Measurements from ENCODE around the gene APEX1. TPM values are rescaled to one million over a fixed set of nuclear protein-coding genes. Genes with fewer than 3 reads are reported as not detected.
A peak's percentile ranks its signal among the peaks of the same experiment; 100 is the strongest.

APEX1 gene
- total RNA-seq, 1 experiment from 2014 or later = 340 TPM

- no peaks in the 10 kb centered on the region for H4K20me1 ChIP-seq (ENCODE audit: control insufficient read depth, insufficient read depth, insufficient read length)
- H3K9me3 Mint-ChIP-seq = no peaks in the 10 kb centered on the region
- no peak within 1 kb of the TSS for H2BK5ac ChIP-seq (ENCODE audit: insufficient read length, low read length)
- H3K9ac ChIP-seq (ENCODE audit: extremely low read depth, insufficient read length, low read length) = peak within 1 kb of the TSS; percentile 65
- DNase-seq = peak; percentile 85
- no peaks in the 10 kb centered on the region for H3K4me1 ChIP-seq (ENCODE audit: insufficient read depth, low read length)
- peak within 1 kb of the TSS; percentile 99 for H2AFZ ChIP-seq (ENCODE audit: low read length)
- H4K8ac ChIP-seq (replicated peaks; ENCODE audit: insufficient read length, low read depth, low read length) = no peak within 1 kb of the TSS
- no peak within 1 kb of the TSS for H2BK15ac ChIP-seq (ENCODE audit: low read depth, low read length)
- no peaks in the 10 kb centered on the region for H3K27me3 ChIP-seq (ENCODE audit: insufficient read depth, low read length)
- H4K5ac ChIP-seq (ENCODE audit: insufficient read length, low read depth, low read length) = no peak within 1 kb of the TSS
- H3K4me1 Mint-ChIP-seq = peaks cover 21% of the 10 kb centered on the region in 2 experiments
- H2BK120ac ChIP-seq (ENCODE audit: low read depth, low read length, poor library complexity, severe bottlenecking) = no peak within 1 kb of the TSS
- no peaks in the 10 kb centered on the region for H3K9me3 ChIP-seq (ENCODE audit: control insufficient read depth, low read depth, low read length)
- peaks cover 4% of the 10 kb centered on the region for H3K23me2 ChIP-seq (ENCODE audit: insufficient read length, low read depth, low read length, poor library complexity, severe bottlenecking)
- H3K27me3 Mint-ChIP-seq (ENCODE audit: low read depth) = no peaks in the 10 kb centered on the region
- no peak within 1 kb of the TSS for H3T11ph ChIP-seq (ENCODE audit: low read length)
- H3K79me2 ChIP-seq (ENCODE audit: insufficient read depth, low read length) = no peaks in the 10 kb centered on the region
- TF ChIP-seq CTCF (conservative IDR thresholded peaks at IDR 0.05) = no peak
- no CpG with 5 or more reads among the region's 43 CpGs for WGBS (ENCODE audit: extremely low coverage, insufficient read length, low lambda C conversion rate)
- H3K4ac ChIP-seq (ENCODE audit: low read depth, low read length) = no peak within 1 kb of the TSS
- H3K4me3 Mint-ChIP-seq = peak within 1 kb of the TSS; percentile 78 to 91
- peak within 1 kb of the TSS; percentile 65 to 94 (median 73); a peak in 6 of 7 replicates for H3K27ac Mint-ChIP-seq
- H2BK20ac ChIP-seq (ENCODE audit: low read depth, low read length, poor library complexity, severe bottlenecking) = no peak within 1 kb of the TSS
- no peak within 1 kb of the TSS for H2BK12ac ChIP-seq (ENCODE audit: insufficient read length, low read depth, low read length)
- H3K36me3 Mint-ChIP-seq (ENCODE audit: insufficient read depth in 1 of 3, low read depth in 3 of 3) = peaks cover 0 to 1% (median 0%) of the 10 kb centered on the region in 3 experiments; a peak in 1 of 7 replicates
- H3K14ac ChIP-seq (ENCODE audit: insufficient read depth, low read length) = peak within 1 kb of the TSS; percentile 74; the same call in 1 of the 2 replicates
- H3K56ac ChIP-seq (ENCODE audit: insufficient read length, low read depth, low read length) = no peak within 1 kb of the TSS
- no peak within 1 kb of the TSS for H3K23ac ChIP-seq (ENCODE audit: insufficient read length, low read depth, low read length)
- H4K91ac ChIP-seq (ENCODE audit: insufficient read length, low read depth, low read length) = no peak within 1 kb of the TSS
- no peak within 1 kb of the TSS for H3K27ac ChIP-seq (ENCODE audit: insufficient read length, low read depth, low read length)
- H2AK5ac ChIP-seq (ENCODE audit: insufficient read length, low read length) = no peak within 1 kb of the TSS
- peak within 1 kb of the TSS; percentile 62 for H3K18ac ChIP-seq (ENCODE audit: insufficient read length, low read depth, low read length)
- H3K4me2 ChIP-seq (ENCODE audit: insufficient read depth, insufficient read length, low read length) = peak within 1 kb of the TSS; percentile 70
- H3K79me1 ChIP-seq (ENCODE audit: insufficient read depth, low read depth, low read length, poor library complexity, severe bottlenecking) = no peaks in the 10 kb centered on the region
These were observed 41.9 kb upstream of the APEX1 start, which contains the start of gene TEP1 for GRCh38 chr14:20412876-20413743. TSS of gene TEP1 (minus strand) at chr14:20413501. CDS start at chr14:20408439, 5,062 bp downstream.

Measured in H9 (cell line).